PC-9 (cell line): ENCODE results near the gene MAST2. TPM values are rescaled to one million over a fixed set of nuclear protein-coding genes. Genes with fewer than 3 reads are reported as not detected.

Experiments used
- BruUV-seq: library from RNA; stranded (reverse); fragments of 400-500 nt; replicated peaks from 2 replicates; lab custom pipeline; 2021; lab: Mats Ljungman, UMichigan
- CTCF ChIA-PET: fragments of 300-600 bp; sonication (Branson Sonifier 250); formaldehyde crosslinking; loops from one replicate; lab custom pipeline; 2022; ENCODE audit warnings: antibody characterized with exemption; lab: Charles Lee
- POLR2A ChIA-PET: fragments of 300-600 bp; sonication (Branson Sonifier 250); formaldehyde crosslinking; loops from one replicate; lab custom pipeline; 2022; ENCODE audit warnings: antibody characterized with exemption; ENCODE audit not compliant: unreplicated experiment; lab: Charles Lee
- DNase-seq, 2 experiments: peaks; one replicate each; pipeline versions ENCODE4 v3.0.0 to v3.0.0-alpha.2; 2015 to 2022; ENCODE audit warnings: mixed read lengths in 1 of 2
- H2AFZ ChIP-seq: fragments of 200-600 bp; sonication (generic); 2 replicates; pipeline ENCODE4 v1.8.1; 2017; ENCODE audit warnings: antibody characterized with exemption
- H3F3A ChIP-seq: fragments of 200-600 bp; sonication (generic); 2 replicates; pipeline ENCODE4 v1.8.1; 2017; ENCODE audit warnings: antibody characterized with exemption, mild to moderate bottlenecking, low read depth; ENCODE audit not compliant: insufficient read depth
- H3K27ac ChIP-seq: fragments of 200-600 bp; sonication (generic); 2 replicates; pipeline ENCODE4 v1.6.1; 2016; ENCODE audit warnings: mixed run types
- H3K27me3 ChIP-seq: fragments of 200-600 bp; sonication (generic); 2 replicates; pipeline ENCODE4 v1.6.1; 2016; ENCODE audit warnings: low read depth, mixed run types; ENCODE audit not compliant: insufficient read depth
- H3K36me3 ChIP-seq: fragments of 200-600 bp; sonication (generic); 2 replicates; pipeline ENCODE4 v1.6.1; 2016; ENCODE audit warnings: low read depth, mixed run types
- H3K4me1 ChIP-seq: fragments of 200-600 bp; sonication (generic); replicated peaks from 2 replicates; pipeline ENCODE4 v1.6.1; 2016; ENCODE audit warnings: mixed run types; ENCODE audit not compliant: insufficient read depth
- H3K4me2 ChIP-seq: fragments of 200-600 bp; sonication (generic); 2 replicates; pipeline ENCODE4 v1.6.1; 2017; ENCODE audit warnings: mixed run types
- H3K4me3 ChIP-seq: fragments of 200-600 bp; sonication (generic); 2 replicates; pipeline ENCODE4 v1.6.1; 2016; ENCODE audit warnings: mixed run types
- H3K79me2 ChIP-seq: fragments of 200-600 bp; sonication (generic); 2 replicates; pipeline ENCODE4 v1.6.1; 2017; ENCODE audit warnings: low read depth, mixed run types
- H3K9me2 ChIP-seq: fragments of 200-600 bp; sonication (generic); 2 replicates; pipeline ENCODE4 v1.8.1; 2017; ENCODE audit warnings: mild to moderate bottlenecking; ENCODE audit not compliant: insufficient read depth
- H3K9me3 ChIP-seq: fragments of 200-600 bp; sonication (generic); 2 replicates; pipeline ENCODE4 v1.8.1; 2016; ENCODE audit warnings: low read depth; ENCODE audit not compliant: insufficient read depth
- H4K20me1 ChIP-seq: fragments of 200-600 bp; sonication (generic); 2 replicates; pipeline ENCODE4 v1.8.1; 2017; ENCODE audit not compliant: insufficient read depth
- CTCF ChIP-seq: fragments of 200-600 bp; sonication (generic); conservative IDR thresholded peaks from 2 replicates; pipeline ENCODE4 v1.6.1; 2017; ENCODE audit warnings: mixed run types, antibody characterized with exemption, mild to moderate bottlenecking, moderate library complexity
- EZH2 ChIP-seq: fragments of 200-600 bp; sonication (generic); IDR thresholded peaks from 2 replicates; pipeline ENCODE4 v1.8.0; 2017; ENCODE audit warnings: antibody characterized with exemption, low read depth
- intact Hi-C: fragments of 100-400 bp; cut with micrococcal nuclease; formaldehyde crosslinking; loops from one replicate; pipeline ENCODE4 v1.10.0; 2022; ENCODE audit not compliant: unreplicated experiment
- total RNA-seq: library from RNA; stranded (reverse); gene quantifications from 2 replicates; pipeline ENCODE4 v1.2.3, GENCODE V29; 2021

The MAST2 gene
- total RNA-seq, 1 experiment from 2014 or later, result 58.8 TPM

GRCh38 chr1:45982359-45982758 lies 178.9 kb downstream of the MAST2 start:
- peaks cover 18% of the 10 kb centered on the region for H3F3A ChIP-seq
- H3K27ac ChIP-seq, result no peak overlapping the region
- H3K9me2 ChIP-seq, result no peaks in the 10 kb centered on the region
- BruUV-seq, result no TSS peak
- intact Hi-C loops, result no loop called here
- no peak overlapping the region for H3K4me3 ChIP-seq
- no peaks in the 10 kb centered on the region for H3K36me3 ChIP-seq
- no peaks in the 10 kb centered on the region for H4K20me1 ChIP-seq
- H3K27me3 ChIP-seq, result no peaks in the 10 kb centered on the region
- H3K9me3 ChIP-seq, result no peaks in the 10 kb centered on the region
- H2AFZ ChIP-seq, result no peak overlapping the region
- CTCF ChIA-PET, result no interaction called here
- POLR2A ChIA-PET, result no interaction called here
- H3K4me1 ChIP-seq, result peaks cover 14% of the 10 kb centered on the region
- no peaks in the 10 kb centered on the region for H3K79me2 ChIP-seq
- no peak overlapping the region for H3K4me2 ChIP-seq
- TF ChIP-seq CTCF (no peak), EZH2 (no peak)
- DNase-seq, result no peak

- intact Hi-C loops, result no loop called here
- ChIA-PET CTCF (no interaction called here), POLR2A (no interaction called here)
Observed at GRCh38 chr1:45983967-45984366, 180.6 kb downstream of the MAST2 start.

GRCh38 chr1:45987204-45987603 lies 183.8 kb downstream of the MAST2 start:
- Histone ChIP-seq H3K4me2 (no peak overlapping the region), H3K9me2 (no peaks in the 10 kb centered on the region), H3K79me2 (no peaks in the 10 kb centered on the region), H4K20me1 (no peaks in the 10 kb centered on the region), H2AFZ (no peak overlapping the region), H3K4me3 (no peak overlapping the region), H3K9me3 (no peaks in the 10 kb centered on the region; the same call in 1 of the 2 replicates), H3F3A (no peaks in the 10 kb centered on the region), H3K27ac (no peak overlapping the region), H3K36me3 (no peaks in the 10 kb centered on the region), H3K27me3 (no peaks in the 10 kb centered on the region), H3K4me1 (no peaks in the 10 kb centered on the region)
- TF ChIP-seq EZH2, result no peak
- TF ChIP-seq CTCF, result no peak
- ChIA-PET POLR2A (no interaction called here), CTCF (interaction anchor here (0.6 kb wide), 1 partner anchor 687 kb away, joined by 3 read pairs; no protein-coding TSS in a partner anchor)
- no peak for DNase-seq
- intact Hi-C loops, result no loop called here
- BruUV-seq, result no TSS peak

More at GRCh38 chr1:45983967-45984366, 180.6 kb downstream of the MAST2 start:
- no peaks in the 10 kb centered on the region for H4K20me1 ChIP-seq
- no peak for TF ChIP-seq CTCF
- TF ChIP-seq EZH2, result no peak
- no peaks in the 10 kb centered on the region for H3K36me3 ChIP-seq
- BruUV-seq, result no TSS peak
- no peaks in the 10 kb centered on the region for H3K27me3 ChIP-seq
- H3K9me3 ChIP-seq, result no peaks in the 10 kb centered on the region
- peaks cover 6% of the 10 kb centered on the region for H3K4me1 ChIP-seq
- DNase-seq, result no peak
- no peak overlapping the region for H3K4me2 ChIP-seq
- no peak overlapping the region for H3K4me3 ChIP-seq
- H3K27ac ChIP-seq, result no peak overlapping the region
- H3F3A ChIP-seq, result peaks cover 9% of the 10 kb centered on the region
- H2AFZ ChIP-seq, result no peak overlapping the region
- H3K79me2 ChIP-seq, result no peaks in the 10 kb centered on the region
- no peaks in the 10 kb centered on the region for H3K9me2 ChIP-seq
